K562 (cell line): ENCODE data around the gene FIZ1. TPM values are rescaled to one million over a fixed set of nuclear protein-coding genes. Genes with fewer than 3 reads are reported as not detected.

Experiments
- BACH1 ChIP-seq: fragments of 200-800 bp; sonication (Bioruptor generic); IDR thresholded peaks from 2 replicates; pipeline ENCODE4 v1.6.1; 2016; ENCODE audit warnings: missing genetic modification characterization, missing compliant biosample characterization
- CBFA2T3 ChIP-seq: fragments of 450-650 bp; IDR thresholded peaks from 2 replicates; pipeline ENCODE4 v1.6.1; 2017
- EHMT2 ChIP-seq: fragments of 450-650 bp; IDR thresholded peaks from 2 replicates; pipeline ENCODE4 v1.6.1; 2018; ENCODE audit warnings: antibody characterized with exemption
- HCFC1 ChIP-seq: IDR thresholded peaks from 2 replicates; pipeline ENCODE4 v1.6.1; 2012; ENCODE audit warnings: low read depth, low read length, improper control_type of control experiment
- HDGF ChIP-seq: fragments of 450-650 bp; IDR thresholded peaks from 2 replicates; pipeline ENCODE4 v1.6.1; 2016
- HSF4 ChIP-seq: fragments of 250-450 bp; sonication (Bioruptor Pico); IDR thresholded peaks from 2 replicates; pipeline ENCODE4 v2.1.2; 2022; ENCODE audit warnings: mild to moderate bottlenecking, moderate library complexity, borderline replicate concordance
- JUND ChIP-seq, 2 experiments: IDR thresholded peaks; 2 replicates in 1 of 2; 3 replicates in 1 of 2; pipeline ENCODE4 v1.6.1; 2011; ENCODE audit warnings: borderline replicate concordance in 2 of 2, low read depth in 2 of 2, low read length in 2 of 2, improper control_type of control experiment in 1 of 2, missing biosample characterization in 1 of 2, missing genetic modification characterization in 1 of 2, missing genetic modification reagents in 1 of 2
- KAT7 ChIP-seq: sonication (generic); formaldehyde crosslinking; IDR thresholded peaks from 2 replicates; pipeline ENCODE4 v1.8.0; 2022; ENCODE audit warnings: missing genetic modification reagents, mild to moderate bottlenecking, borderline replicate concordance
- MBD1 ChIP-seq: fragments of 250-450 bp; sonication (Bioruptor Pico); IDR thresholded peaks from 2 replicates; pipeline ENCODE4 v1.8.0; 2022; ENCODE audit warnings: inconsistent platforms
- MECOM ChIP-seq: fragments of 250-450 bp; sonication (Bioruptor Pico); IDR thresholded peaks from 2 replicates; pipeline ENCODE4 v1.8.0; 2022; ENCODE audit warnings: inconsistent platforms
- MYBL2 ChIP-seq, 2 experiments: fragments of 450-650 bp in 1 of 2; sonication (generic) in 1 of 2; formaldehyde crosslinking in 1 of 2; IDR thresholded peaks; 2 replicates each; pipeline versions ENCODE4 v1.6.1 to v1.8.1; 2017 to 2022; ENCODE audit warnings: borderline replicate concordance in 1 of 2, inconsistent platforms in 1 of 2, low read depth in 1 of 2, mild to moderate bottlenecking in 1 of 2, missing genetic modification reagents in 1 of 2, moderate library complexity in 1 of 2
- NCOA1 ChIP-seq: fragments of 450-650 bp; IDR thresholded peaks from 2 replicates; pipeline ENCODE4 v1.6.1; 2016; ENCODE audit warnings: low read depth
- NFRKB ChIP-seq: fragments of 450-650 bp; IDR thresholded peaks from 2 replicates; pipeline ENCODE4 v1.6.1; 2016; ENCODE audit warnings: low read depth
- NR1H2 ChIP-seq: sonication (generic); formaldehyde crosslinking; IDR thresholded peaks from 2 replicates; pipeline ENCODE4 v1.4.0; 2020; ENCODE audit warnings: mild to moderate bottlenecking, missing genetic modification reagents
- NUFIP1 ChIP-seq: fragments of 450-650 bp; IDR thresholded peaks from 2 replicates; pipeline ENCODE4 v1.6.1; 2018; ENCODE audit not compliant: partially characterized antibody
- POLR2AphosphoS2 ChIP-seq: IDR thresholded peaks from 2 replicates; pipeline ENCODE4 v1.6.1; 2012; ENCODE audit warnings: low read length, improper control_type of control experiment
- PTTG1 ChIP-seq: fragments of 450-650 bp; IDR thresholded peaks from 2 replicates; pipeline ENCODE4 v1.6.1; 2016; ENCODE audit warnings: low read depth, mild to moderate bottlenecking, missing genetic modification characterization, missing compliant biosample characterization
- SIN3B ChIP-seq: fragments of 450-650 bp; IDR thresholded peaks from 2 replicates; pipeline ENCODE4 v1.6.1; 2017; ENCODE audit warnings: low read depth, mild to moderate bottlenecking, moderate library complexity
- TBL1XR1 ChIP-seq, 2 experiments: IDR thresholded peaks; 2 replicates each; pipeline ENCODE4 v1.6.1; 2012; ENCODE audit warnings: improper control_type of control experiment in 2 of 2, low read length in 2 of 2, mild to moderate bottlenecking in 1 of 2
- ZBTB49 ChIP-seq: sonication (generic); formaldehyde crosslinking; IDR thresholded peaks from 2 replicates; pipeline ENCODE4 v1.8.0; 2022; ENCODE audit warnings: missing genetic modification reagents, mild to moderate bottlenecking, borderline replicate concordance
- ZNF41 ChIP-seq: fragments of 250-450 bp; sonication (Bioruptor Pico); conservative IDR thresholded peaks from 2 replicates; pipeline ENCODE4 v1.4.0; 2020; ENCODE audit warnings: mild to moderate bottlenecking
- ZNF445 ChIP-seq: fragments of 250-450 bp; sonication (Bioruptor Pico); IDR thresholded peaks from 2 replicates; pipeline ENCODE4 v1.4.0; 2020; ENCODE audit warnings: low read depth, mild to moderate bottlenecking, moderate library complexity
- ZNF551 ChIP-seq: fragments of 250-450 bp; sonication (Bioruptor Pico); IDR thresholded peaks from 2 replicates; pipeline ENCODE4 v1.5.0; 2021; ENCODE audit warnings: mild to moderate bottlenecking, moderate library complexity
- ZNF586 ChIP-seq: fragments of 450-650 bp; formaldehyde crosslinking; conservative IDR thresholded peaks from 2 replicates; pipeline ENCODE4 v1.4.0; 2020; ENCODE audit warnings: mild to moderate bottlenecking, moderate library complexity
- ZNF778 ChIP-seq: fragments of 450-650 bp; formaldehyde crosslinking; IDR thresholded peaks from 2 replicates; pipeline ENCODE4 v1.4.0; 2020; ENCODE audit warnings: mild to moderate bottlenecking, moderate library complexity
- polyA plus RNA-seq, 8 experiments: library from polyadenylated mRNA; depleted of rRNA in 4 of 8; stranded (reverse) in 5 of 8; unstranded in 3 of 8; fragments of >200 nt; fragmentation: Nextera tagmentation in 2 of 8; fragmentation: Illumina TruSeq in 1 of 8; extraction: Ambion mirVana in 2 of 8; extraction: Trizol in 1 of 8; gene quantifications; 2 replicates each; pipeline versions ENCODE4 v1.2.1 to v1.2.3, GENCODE V29; 2011 to 2014; ENCODE audit warnings: inconsistent platforms in 1 of 8, missing spikeins in 1 of 8
- total RNA-seq, 7 experiments: library from RNA; depleted of rRNA in 6 of 7; stranded (reverse); fragments of >200 nt in 6 of 7; fragmentation: Illumina TruSeq in 2 of 7; extraction: Trizol in 2 of 7; gene quantifications; 2 replicates each; pipeline versions ENCODE4 v1.2.1 to v1.2.3, GENCODE V29; 2011 to 2021; ENCODE audit warnings: low replicate concordance in 1 of 7
- TF ChIP-seq, protein P1 (sequence below): sonication (generic); formaldehyde crosslinking; IDR thresholded peaks from 2 replicates; pipeline ENCODE4 v1.8.0; 2022; ENCODE audit warnings: mild to moderate bottlenecking, missing genetic modification reagents

FIZ1 gene
- total and polyA plus RNA-seq, 9 of the 15 experiments (the other 6 are each of a cell fraction or from before 2014, with no cell fraction given), result 0.79 to 17.5 (median 5.5) TPM

- no peak for TF ChIP-seq EHMT2
- no peak for TF ChIP-seq NR1H2 (CRISPR knock-in tag)
- no peak for TF ChIP-seq BACH1 (tag)
- TF ChIP-seq NFRKB, result 0 out of 2 replicates have a peak, but pooled peaks have one; percentile 97
- TF ChIP-seq, protein P1, sequence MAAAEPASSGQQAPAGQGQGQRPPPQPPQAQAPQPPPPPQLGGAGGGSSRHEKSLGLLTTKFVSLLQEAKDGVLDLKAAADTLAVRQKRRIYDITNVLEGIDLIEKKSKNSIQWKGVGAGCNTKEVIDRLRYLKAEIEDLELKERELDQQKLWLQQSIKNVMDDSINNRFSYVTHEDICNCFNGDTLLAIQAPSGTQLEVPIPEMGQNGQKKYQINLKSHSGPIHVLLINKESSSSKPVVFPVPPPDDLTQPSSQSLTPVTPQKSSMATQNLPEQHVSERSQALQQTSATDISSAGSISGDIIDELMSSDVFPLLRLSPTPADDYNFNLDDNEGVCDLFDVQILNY (CRISPR knock-in tag), result no peak
- TF ChIP-seq NUFIP1, result no peak
- no peak for TF ChIP-seq MBD1 (CRISPR knock-in tag)
- no peak for TF ChIP-seq PTTG1 (tag)
- no peak for TF ChIP-seq ZNF445 (CRISPR knock-in tag)
- TF ChIP-seq MYBL2 (IDR thresholded peaks at IDR 0.05; ENCODE audit: low read depth), result no peak
- no peak for TF ChIP-seq MYBL2 (CRISPR knock-in tag; IDR thresholded peaks at IDR 0.05; ENCODE audit: borderline replicate concordance)
- TF ChIP-seq SIN3B, result no peak
- no peak for TF ChIP-seq HSF4
- 0 out of 2 replicates have a peak, but pooled peaks have one; percentile 63 for TF ChIP-seq KAT7 (CRISPR knock-in tag)
- TF ChIP-seq ZNF778 (CRISPR knock-in tag), result no peak
- TF ChIP-seq HDGF, result no peak
- TF ChIP-seq NCOA1, result peak; percentile 30
- TF ChIP-seq ZBTB49 (CRISPR knock-in tag), result no peak
- no peak for TF ChIP-seq MECOM (CRISPR knock-in tag)
- TF ChIP-seq ZNF41 (CRISPR knock-in tag), result no peak
- TF ChIP-seq CBFA2T3, result 0 out of 2 replicates have a peak, but pooled peaks have one; percentile 9
- TF ChIP-seq POLR2AphosphoS2, result no peak
- no peak for TF ChIP-seq ZNF586 (CRISPR knock-in tag)
- TF ChIP-seq HCFC1, result peak; percentile 84
- no peak for TF ChIP-seq TBL1XR1 (IDR thresholded peaks at IDR 0.05; ENCODE audit: low read length in 2 of 2)
- peak; percentile 27 for TF ChIP-seq JUND (IDR thresholded peaks at IDR 0.05; ENCODE audit: borderline replicate concordance, low read depth, low read length)
- no peak; the same call in 2 of the 3 replicates for TF ChIP-seq JUND (tag; IDR thresholded peaks at IDR 0.05; ENCODE audit: borderline replicate concordance, low read depth, low read length)
- TF ChIP-seq ZNF551 (CRISPR knock-in tag), result no peak
Measured at GRCh38 chr19:55599468-55599841, at the start of gene FIZ1 (continued).
